Naive thymus-derived CD8-positive, alpha-beta T cell (primary cell): Measurements from ENCODE around the gene PTMS. TPM values are rescaled to one million over a fixed set of nuclear protein-coding genes. Genes with fewer than 3 reads are reported as not detected.

Experiments
- ATAC-seq, 2 donors: fragments of 150-1000 bp; cut with Tn5 transposase in 1 of 2; sonication (Bioruptor Pico), chemical (Tn5 transposase) in 1 of 2; 1 replicate in 1 of 2; 2 replicates in 1 of 2; pipeline ENCODE4 v1.10.0; 2021; ENCODE audit warnings: mild to moderate bottlenecking in 2 of 2, moderate library complexity in 2 of 2
- POLR2A ChIA-PET: fragments of 350-600 bp; sonication (Branson Sonifier 250); formaldehyde crosslinking; loops from one replicate; lab custom pipeline; 2021; ENCODE audit warnings: antibody characterized with exemption; lab: Charles Lee
- DNase-seq, 10 donors: peaks; one replicate each; pipeline versions ENCODE4 v3.0.0 to v3.0.0-alpha.2; 2020 to 2022
- H3K27ac Mint-ChIP-seq, 10 donors: one replicate each; pipeline ENCODE4 v1.8.0; 2020 to 2022; ENCODE audit warnings: mild to moderate bottlenecking in 10 of 10, mixed read lengths in 10 of 10, moderate library complexity in 4 of 10, inconsistent platforms in 1 of 10
- H3K27me3 Mint-ChIP-seq, 5 donors: one replicate each; pipeline ENCODE4 v1.8.0; 2021 to 2022; ENCODE audit warnings: mixed read lengths in 5 of 5
- H3K36me3 Mint-ChIP-seq, 3 donors: one replicate each; pipeline ENCODE4 v1.8.0; 2020 to 2022; ENCODE audit warnings: mixed read lengths in 3 of 3, mild to moderate bottlenecking in 2 of 3, inconsistent platforms in 1 of 3
- H3K4me1 Mint-ChIP-seq, 4 donors: one replicate each; pipeline ENCODE4 v1.8.0; 2021 to 2022; ENCODE audit warnings: mixed read lengths in 4 of 4
- H3K4me3 Mint-ChIP-seq, 10 donors: one replicate each; pipeline ENCODE4 v1.8.0; 2020 to 2022; ENCODE audit warnings: mild to moderate bottlenecking in 10 of 10, mixed read lengths in 10 of 10, moderate library complexity in 6 of 10, inconsistent platforms in 1 of 10
- H3K9me3 Mint-ChIP-seq, 9 donors: one replicate each; pipeline ENCODE4 v1.8.0; 2020 to 2022; ENCODE audit warnings: mixed read lengths in 9 of 9, mild to moderate bottlenecking in 3 of 9, inconsistent platforms in 1 of 9, moderate library complexity in 1 of 9
- polyA plus RNA-seq, 3 donors: library from polyadenylated mRNA; unstranded; fragments of 300-500 nt; fragmentation: Illumina TruSeq; gene quantifications; one replicate each; pipeline ENCODE4 v1.2.3, GENCODE V29; 2021
- total RNA-seq, 8 experiments: library from RNA in 2 of 8; stranded (reverse) in 2 of 8; gene quantifications; one replicate each; pipeline ENCODE4 v1.2.3 and lab custom pipeline; 2021 to 2026

The PTMS gene
- total and polyA plus RNA-seq, 5 experiments from 2014 or later, result 0.55 to 4.8 TPM; not detected in 3

DNA sequence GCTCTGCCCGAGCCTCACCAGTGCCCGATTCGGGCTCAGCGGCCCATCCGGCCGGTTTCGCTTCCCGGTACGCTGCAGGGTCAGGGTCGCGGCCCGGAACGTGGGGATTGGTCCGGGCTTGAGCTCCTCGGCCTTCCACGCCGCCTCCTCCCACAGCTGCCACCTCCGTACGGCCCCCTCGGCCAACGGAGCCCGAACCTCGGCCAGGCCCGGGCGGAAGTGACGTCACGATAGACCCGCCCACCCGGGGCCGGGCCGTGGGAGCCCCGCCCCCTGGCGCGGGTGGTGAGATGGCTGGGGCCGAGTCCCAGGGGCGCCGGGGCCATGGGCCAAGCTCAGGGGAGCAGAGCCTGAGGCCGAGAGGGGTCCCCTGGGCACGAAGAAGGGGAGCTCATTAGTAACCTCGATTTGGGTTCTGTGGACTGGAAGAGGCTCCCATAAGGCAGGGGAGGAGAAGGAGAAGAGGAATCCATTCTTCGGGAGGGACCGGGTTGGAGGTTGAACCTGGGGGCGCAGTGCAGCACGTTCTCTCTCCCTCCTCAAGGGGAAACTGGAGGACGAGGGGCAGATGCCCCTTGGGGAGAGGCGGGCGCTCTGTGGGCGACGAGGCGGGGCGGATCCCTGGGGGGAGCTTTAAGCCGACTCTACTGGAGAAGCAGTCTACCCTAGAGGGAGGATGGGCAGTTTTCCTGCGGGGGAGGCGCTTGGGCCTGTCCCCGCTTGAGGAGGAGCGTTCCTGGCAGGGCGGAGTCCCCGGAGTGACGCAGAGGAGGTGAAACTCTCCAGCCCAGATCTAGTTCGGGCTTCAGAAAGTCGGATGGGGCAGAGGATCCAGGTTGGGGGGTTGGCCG is 13.0 kb upstream of the PTMS start, which contains the start of gene MLF2:
Gene MLF2 (minus strand): TSS at position 221 of the 851 bp plus-strand sequence. CDS start 807 bp downstream, outside the sequence.
- Mint-ChIP-seq H3K27me3 (peaks cover 0 to 2% (median 0%) of the 10 kb centered on the region in 5 donors), H3K36me3 (peaks cover 0 to 35% (median 2%) of the 10 kb centered on the region in 3 donors), H3K4me1 (peaks cover 11 to 36% (median 24%) of the 10 kb centered on the region in 4 donors), H3K27ac (peak within 1 kb of the TSS; percentile 95 to 100 (median 98)), H3K9me3 (no peaks in the 10 kb centered on the region), H3K4me3 (peak within 1 kb of the TSS; percentile 92 to 98 (median 94))
- ATAC-seq, result peak; percentile 92 to 95
- POLR2A ChIA-PET, result interaction anchor here (0.7 to 4.2 kb wide), 34 partner anchors 9 to 355 kb away, joined by 3 to 40 read pairs (median 5); partner anchors contain the start of genes C12orf57, CD4, COPS7A and GAPDH
- peak; percentile 93 to 98 (median 96) for DNase-seq

DNA sequence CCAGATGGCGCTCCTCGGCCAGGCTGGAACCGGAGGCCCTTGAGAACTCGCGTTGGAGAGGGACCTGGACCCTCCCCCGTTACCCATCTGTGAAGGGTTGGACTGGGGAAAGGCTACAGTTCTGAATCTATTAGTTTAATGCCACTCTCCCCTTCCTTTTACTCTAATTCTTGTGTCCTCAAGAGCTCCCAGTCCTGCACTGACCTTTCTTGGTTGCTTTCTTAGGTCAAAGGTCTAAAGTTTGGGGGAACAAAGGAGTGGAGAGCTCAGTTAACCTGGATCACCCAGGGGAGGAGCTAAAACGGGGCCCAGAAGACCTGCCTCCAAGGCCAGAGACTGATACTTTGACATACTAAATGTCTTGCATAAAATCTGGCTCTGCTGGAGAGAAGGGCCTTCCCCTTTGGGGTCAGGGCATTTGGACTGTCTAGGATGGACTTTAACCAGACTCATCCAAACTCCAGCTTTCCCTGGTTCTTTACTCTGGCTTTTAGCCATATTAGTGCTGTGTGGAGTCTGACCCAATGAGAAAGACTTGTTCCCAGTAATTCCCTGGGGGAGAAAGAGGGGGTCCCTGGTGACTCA is 12.3 kb upstream of the PTMS start:
- peaks cover 11 to 36% (median 24%) of the 10 kb centered on the region in 4 donors for H3K4me1 Mint-ChIP-seq
- POLR2A ChIA-PET, result interaction anchor here (0.7 to 4.2 kb wide), 25 partner anchors 14 to 354 kb away, joined by 3 to 40 read pairs (median 5); partner anchors contain the start of genes C12orf57, COPS7A, GAPDH and GPR162
- DNase-seq, result no peak
- H3K9me3 Mint-ChIP-seq, result no peaks in the 10 kb centered on the region
- peaks cover 0 to 2% (median 0%) of the 10 kb centered on the region in 5 donors for H3K27me3 Mint-ChIP-seq
- ATAC-seq, result no peak
- peaks cover 0 to 28% (median 0%) of the 10 kb centered on the region in 3 donors for H3K36me3 Mint-ChIP-seq
- peak overlapping the region; percentile 95 to 100 (median 98) for H3K27ac Mint-ChIP-seq
- H3K4me3 Mint-ChIP-seq, result peak overlapping the region; percentile 92 to 98 (median 94)

DNA sequence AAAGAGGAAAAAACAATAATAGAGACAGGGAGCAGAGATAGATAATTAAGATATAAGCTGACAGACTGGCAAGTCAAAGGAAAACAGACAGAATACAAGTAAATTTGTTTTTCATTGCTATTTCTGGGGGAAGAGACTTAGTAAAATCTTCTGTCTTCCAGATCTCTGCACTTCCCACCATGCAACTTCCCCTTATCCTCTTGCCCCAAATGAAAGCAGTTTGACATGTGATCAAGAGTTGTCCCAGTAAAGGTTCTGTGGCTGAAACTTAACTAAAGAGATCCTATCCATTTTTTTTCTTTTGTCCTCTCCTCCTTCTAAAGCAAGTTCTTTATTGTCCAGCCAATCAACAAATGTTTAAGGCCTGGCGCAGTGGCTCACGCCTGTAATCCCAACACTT is 11.8 kb upstream of the PTMS start:
- Mint-ChIP-seq H3K27ac (peak overlapping the region in 6 of 10 donors; percentile 11 to 96 (median 30)), H3K4me1 (peaks cover 11 to 36% (median 24%) of the 10 kb centered on the region in 4 donors), H3K4me3 (peak overlapping the region in 6 of 10 donors; percentile 8 to 98 (median 39)), H3K9me3 (no peaks in the 10 kb centered on the region), H3K36me3 (peaks cover 0 to 22% (median 0%) of the 10 kb centered on the region in 3 donors), H3K27me3 (peaks cover 0 to 2% (median 0%) of the 10 kb centered on the region in 5 donors)
- POLR2A ChIA-PET, result interaction anchor here (0.7 to 4.2 kb wide), 10 partner anchors 13 to 189 kb away, joined by 3 to 40 read pairs (median 14); partner anchors contain the start of genes C12orf57, COPS7A, RNU7-1 and USP5
- DNase-seq, result no peak
- ATAC-seq, result no peak

DNA sequence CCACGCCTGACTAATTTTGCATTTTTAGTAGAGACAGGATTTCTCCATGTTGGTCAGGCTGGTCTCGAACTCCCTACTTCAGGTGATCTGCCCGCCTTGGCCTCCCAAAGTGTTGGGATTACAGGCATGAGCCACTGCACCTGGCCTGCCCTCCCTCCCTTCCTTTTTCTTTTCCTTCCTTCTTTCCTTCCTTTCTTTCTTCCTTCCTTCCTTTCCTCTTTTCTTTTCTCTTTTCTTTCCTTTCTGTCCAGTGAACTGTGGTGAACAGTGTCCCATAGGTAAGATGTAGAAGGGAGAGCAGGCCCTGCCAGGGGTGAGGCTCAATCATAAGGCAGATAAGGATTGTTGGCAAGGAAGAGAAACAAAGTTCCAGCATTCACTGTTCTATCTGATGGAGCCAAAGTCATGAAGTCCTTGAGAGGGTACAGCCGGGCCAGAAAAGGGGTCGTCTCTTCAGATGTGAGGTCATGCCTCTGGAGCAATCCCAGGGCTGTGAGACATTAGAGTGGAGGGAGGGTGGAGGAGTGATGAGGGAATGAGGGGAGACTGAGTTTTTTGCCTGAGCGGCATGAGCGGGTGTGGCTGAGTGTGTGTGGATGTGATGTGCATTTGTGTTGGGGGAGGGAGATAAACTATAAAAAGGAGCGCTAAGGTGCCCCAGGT is 9.0 kb upstream of the PTMS start:
- peaks cover 0 to 8% (median 2%) of the 10 kb centered on the region in 5 donors for H3K27me3 Mint-ChIP-seq
- no peaks in the 10 kb centered on the region for H3K9me3 Mint-ChIP-seq
- POLR2A ChIA-PET, result interaction anchor here (1.0 kb wide), 1 partner anchor 21 kb away, joined by 3 read pairs; no protein-coding TSS in a partner anchor
- H3K36me3 Mint-ChIP-seq, result no peaks in the 10 kb centered on the region
- H3K4me3 Mint-ChIP-seq, result no peak overlapping the region
- no peak for DNase-seq
- ATAC-seq, result no peak
- H3K4me1 Mint-ChIP-seq, result peaks cover 5 to 21% (median 13%) of the 10 kb centered on the region in 4 donors
- H3K27ac Mint-ChIP-seq, result peak overlapping the region in 1 of 10 donors; percentile 51

DNA sequence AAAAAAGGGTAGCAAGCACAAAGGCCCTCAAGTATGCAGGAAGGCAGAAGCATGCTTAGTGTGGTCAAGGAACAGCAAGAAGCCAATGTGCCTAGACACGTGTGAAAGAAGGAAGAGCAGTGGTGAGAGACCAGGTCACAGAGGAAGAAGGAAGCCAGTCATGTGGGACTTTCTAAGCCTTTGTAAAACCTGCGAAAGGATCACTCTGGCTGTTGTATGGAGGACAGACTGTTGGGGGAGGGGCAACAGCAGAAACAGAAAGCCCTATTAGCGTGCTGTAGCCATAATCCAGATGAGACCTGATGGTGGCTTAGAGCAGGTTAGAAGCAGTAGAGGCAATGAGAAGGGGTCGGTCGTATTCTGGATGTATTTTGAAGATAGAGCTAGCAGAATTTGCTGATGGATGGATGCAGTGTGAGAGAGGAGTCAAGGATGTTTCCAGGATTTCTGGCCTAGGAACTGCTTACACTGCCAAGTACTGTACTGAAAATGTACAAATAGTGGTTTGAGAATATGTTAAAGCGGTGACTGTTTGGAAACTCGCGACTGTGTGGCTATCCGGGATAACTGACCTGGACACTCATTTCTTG is 7.6 kb upstream of the PTMS start:
- H3K4me1 Mint-ChIP-seq, result peaks cover 2 to 7% (median 5%) of the 10 kb centered on the region in 4 donors
- H3K9me3 Mint-ChIP-seq, result no peaks in the 10 kb centered on the region
- no peak overlapping the region for H3K4me3 Mint-ChIP-seq
- no peaks in the 10 kb centered on the region for H3K36me3 Mint-ChIP-seq
- H3K27ac Mint-ChIP-seq, result no peak overlapping the region
- peaks cover 0 to 8% (median 6%) of the 10 kb centered on the region in 5 donors for H3K27me3 Mint-ChIP-seq
- DNase-seq (no peak), ATAC-seq (no peak)
- POLR2A ChIA-PET, result no interaction called here

DNA sequence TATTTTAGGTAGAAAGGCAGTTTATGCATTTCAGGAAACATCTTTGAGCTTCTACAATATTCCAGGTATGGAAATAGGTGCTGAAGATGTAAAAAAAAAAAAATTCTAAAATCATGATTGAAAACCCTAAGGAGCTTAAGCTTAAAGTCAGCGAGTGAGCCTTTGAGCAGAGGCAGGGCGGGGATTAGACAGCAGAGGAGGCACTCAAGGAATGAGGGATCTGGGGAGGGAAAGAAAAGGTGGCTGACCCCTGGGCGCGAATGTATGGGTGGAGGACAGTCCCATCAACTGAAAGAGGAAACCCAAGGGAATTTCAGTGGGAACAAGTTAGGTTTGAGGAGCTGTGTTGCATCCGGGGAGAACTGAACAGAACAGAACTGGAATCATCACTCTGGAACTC is 6.4 kb upstream of the PTMS start:
- H3K36me3 Mint-ChIP-seq, result no peaks in the 10 kb centered on the region
- no peak overlapping the region for H3K27ac Mint-ChIP-seq
- POLR2A ChIA-PET, result interaction anchor here (0.6 to 0.7 kb wide), 3 partner anchors 139 to 1201 kb away, joined by 4 to 6 read pairs (median 5); no protein-coding TSS in a partner anchor
- peaks cover 6 to 9% (median 7%) of the 10 kb centered on the region in 4 donors for H3K4me1 Mint-ChIP-seq
- peaks cover 2 to 15% (median 11%) of the 10 kb centered on the region in 5 donors for H3K27me3 Mint-ChIP-seq
- no peak for DNase-seq
- no peak overlapping the region for H3K4me3 Mint-ChIP-seq
- no peaks in the 10 kb centered on the region for H3K9me3 Mint-ChIP-seq
- no peak for ATAC-seq

DNA sequence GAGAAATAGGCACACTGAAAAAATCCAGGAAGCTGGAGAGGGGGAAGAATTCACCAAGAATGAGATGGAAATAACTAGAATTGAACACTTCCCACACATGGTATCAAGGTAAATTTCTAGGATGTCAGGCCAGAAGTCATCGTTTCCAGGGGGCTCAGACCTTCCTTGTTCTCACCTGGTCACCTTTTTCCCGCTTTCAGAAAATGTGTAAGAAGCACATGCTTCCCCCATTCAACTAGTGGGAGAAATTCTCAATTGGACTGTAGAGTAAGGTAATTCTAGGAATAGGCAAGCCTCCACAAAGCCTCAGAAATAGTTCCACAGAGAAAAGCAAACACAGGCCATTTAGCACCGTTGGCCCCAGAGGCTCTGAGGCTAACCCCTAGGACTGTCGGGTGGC is 2.8 kb upstream of the PTMS start:
- Mint-ChIP-seq H3K27ac (no peak overlapping the region), H3K36me3 (peaks cover 0 to 3% (median 0%) of the 10 kb centered on the region in 3 donors), H3K9me3 (no peaks in the 10 kb centered on the region), H3K4me3 (no peak overlapping the region), H3K27me3 (peaks cover 17 to 40% (median 39%) of the 10 kb centered on the region in 5 donors), H3K4me1 (peaks cover 17 to 33% (median 28%) of the 10 kb centered on the region in 4 donors)
- DNase-seq, result no peak
- no peak for ATAC-seq
- POLR2A ChIA-PET, result no interaction called here

DNA sequence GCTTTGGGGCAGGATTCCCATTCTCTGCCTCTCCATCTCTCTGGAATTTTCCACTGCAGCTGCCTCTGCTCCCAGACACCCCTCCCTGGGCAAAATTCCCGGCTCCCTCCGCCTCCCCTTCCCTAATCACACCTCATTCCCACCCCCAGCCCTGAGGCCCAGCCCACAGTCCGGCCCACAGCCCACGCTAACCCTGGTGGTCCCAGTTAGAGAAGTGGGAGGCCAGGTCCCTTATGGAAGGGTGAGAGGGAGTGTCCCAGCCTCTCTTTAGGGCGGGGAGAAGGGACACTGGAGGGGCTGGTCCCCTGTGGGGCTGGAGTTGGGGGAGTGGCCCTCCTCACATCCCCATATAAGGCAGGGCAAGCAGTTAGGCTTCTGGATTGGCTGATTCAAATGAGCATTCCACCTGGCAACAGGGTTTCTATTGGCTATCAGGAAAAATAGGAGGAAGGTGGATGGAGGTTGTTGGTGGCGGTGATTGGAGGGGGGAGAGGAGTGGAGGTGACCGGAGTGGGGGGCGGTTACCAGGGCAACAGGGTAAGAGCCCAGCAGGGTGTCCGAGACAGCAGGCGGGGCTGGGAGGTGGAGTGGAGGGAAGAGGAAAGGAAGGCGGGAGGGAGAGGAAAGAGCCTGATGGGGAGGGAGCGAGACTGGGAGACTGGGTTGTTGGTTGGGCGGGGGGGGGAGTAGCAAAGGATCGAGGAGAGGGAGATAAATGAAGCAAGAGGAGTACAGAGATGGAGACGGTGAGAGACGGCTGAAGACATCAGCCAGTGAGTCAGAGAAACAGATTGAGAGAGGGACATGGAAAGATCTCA is 1.9 kb upstream of the PTMS start:
- Mint-ChIP-seq H3K27ac (peak overlapping the region in 2 of 10 donors; percentile 3 to 77), H3K36me3 (peaks cover 0 to 3% (median 0%) of the 10 kb centered on the region in 3 donors), H3K4me3 (peak overlapping the region in 7 of 10 donors; percentile 52 to 73 (median 56)), H3K27me3 (peaks cover 22 to 49% (median 47%) of the 10 kb centered on the region in 5 donors), H3K4me1 (peaks cover 17 to 33% (median 28%) of the 10 kb centered on the region in 4 donors), H3K9me3 (no peaks in the 10 kb centered on the region)
- POLR2A ChIA-PET, result interaction anchor here (0.5 kb wide), 1 partner anchor 149 kb away, joined by 5 read pairs; no protein-coding TSS in a partner anchor
- DNase-seq (peak in 8 of 10 donors; percentile 12 to 58 (median 42)), ATAC-seq (peak; percentile 59 to 79)

DNA sequence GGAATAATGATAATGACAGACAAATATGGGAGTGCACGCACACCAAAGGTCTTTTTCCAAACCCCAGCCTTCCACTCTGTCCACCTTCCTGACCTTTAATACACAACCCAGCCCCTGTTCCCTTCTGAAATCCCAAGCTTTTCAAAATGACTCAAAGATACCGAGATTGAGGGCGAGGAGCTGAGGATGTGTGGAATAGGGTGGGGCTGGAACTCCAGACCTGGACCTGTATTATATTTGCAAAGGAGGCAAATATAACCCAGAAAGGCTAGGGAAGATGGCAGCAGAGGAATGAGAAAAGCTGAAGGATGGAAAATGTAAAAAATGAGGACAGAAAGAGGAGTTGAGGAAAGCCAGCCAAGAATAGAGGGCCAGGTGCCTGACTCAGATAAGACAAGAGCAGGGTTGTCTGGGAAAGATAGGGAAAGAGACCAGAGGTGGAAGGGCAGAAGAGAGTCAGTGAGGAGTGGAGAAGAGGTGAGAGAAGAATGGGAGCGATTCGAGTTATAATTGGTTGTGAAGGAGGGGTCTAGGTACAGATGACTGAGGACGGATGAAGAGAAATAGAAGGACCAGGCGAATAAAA is 1.0 kb upstream of the PTMS start:
- DNase-seq, result no peak
- peak overlapping the region; percentile 65 to 89 (median 77) for H3K4me3 Mint-ChIP-seq
- H3K27me3 Mint-ChIP-seq, result peaks cover 22 to 58% (median 55%) of the 10 kb centered on the region in 5 donors
- peaks cover 0 to 3% (median 0%) of the 10 kb centered on the region in 3 donors for H3K36me3 Mint-ChIP-seq
- H3K9me3 Mint-ChIP-seq, result no peaks in the 10 kb centered on the region
- POLR2A ChIA-PET, result interaction anchor here (0.5 to 1.4 kb wide), 2 partner anchors 76 to 150 kb away, joined by 3 to 5 read pairs; partner anchors contain the start of gene ZNF384
- no peak for ATAC-seq
- H3K4me1 Mint-ChIP-seq, result peaks cover 17 to 33% (median 28%) of the 10 kb centered on the region in 4 donors
- peak overlapping the region in 5 of 10 donors; percentile 17 to 71 (median 42) for H3K27ac Mint-ChIP-seq

DNA sequence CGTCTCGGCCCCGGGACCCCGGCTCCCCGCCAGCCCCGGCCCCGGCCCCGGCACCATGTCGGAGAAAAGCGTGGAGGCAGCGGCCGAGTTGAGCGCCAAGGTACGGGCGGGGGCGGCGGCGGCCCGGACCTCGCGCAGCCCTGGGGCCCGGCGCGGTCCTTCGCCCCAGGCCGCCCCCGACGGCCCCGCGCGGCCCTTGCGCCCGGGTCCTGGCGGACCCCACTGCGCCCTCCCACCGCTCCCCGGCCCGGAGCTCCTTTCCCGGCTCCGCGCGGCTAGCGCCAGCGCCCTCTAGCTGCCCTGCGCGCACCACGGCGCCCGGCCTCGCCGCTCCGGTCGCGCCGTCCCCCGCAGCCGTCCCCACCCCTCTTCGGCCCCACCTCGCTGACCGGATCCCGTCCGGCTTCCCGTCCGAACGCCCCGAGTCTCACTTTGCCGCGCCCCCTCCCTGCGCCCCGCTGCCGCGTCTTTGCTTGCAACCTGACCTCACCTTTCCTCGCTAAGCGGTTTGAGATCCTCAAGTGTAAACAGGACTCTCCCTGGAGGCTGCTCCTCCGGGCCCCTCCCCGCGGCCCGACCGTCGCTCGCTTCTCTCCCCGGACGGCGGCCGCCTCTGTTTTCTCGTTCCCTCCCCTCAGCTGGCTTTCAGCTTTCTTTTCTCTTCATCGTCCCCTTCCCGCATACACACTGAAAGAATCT is 637 bp downstream of the PTMS start:
- DNase-seq (peak in 7 of 10 donors; percentile 41 to 66 (median 48)), ATAC-seq (peak; percentile 75 to 81)
- H3K4me3 Mint-ChIP-seq, result peak overlapping the region; percentile 75 to 90 (median 86)
- peaks cover 20 to 42% (median 33%) of the 10 kb centered on the region in 4 donors for H3K4me1 Mint-ChIP-seq
- H3K27ac Mint-ChIP-seq, result peak overlapping the region in 3 of 10 donors; percentile 27 to 73 (median 49)
- H3K9me3 Mint-ChIP-seq, result no peaks in the 10 kb centered on the region
- H3K27me3 Mint-ChIP-seq, result peaks cover 24 to 73% (median 58%) of the 10 kb centered on the region in 5 donors
- POLR2A ChIA-PET, result interaction anchor here (1.2 to 2.5 kb wide), 7 partner anchors 12 to 105 kb away, joined by 3 to 15 read pairs (median 5); partner anchors contain the start of genes COPS7A, GPR162, MLF2 and ZNF384
- H3K36me3 Mint-ChIP-seq, result peaks cover 0 to 3% (median 0%) of the 10 kb centered on the region in 3 donors
